ENCODE measurements around the gene IDUA.

IDUA gene

DNA sequence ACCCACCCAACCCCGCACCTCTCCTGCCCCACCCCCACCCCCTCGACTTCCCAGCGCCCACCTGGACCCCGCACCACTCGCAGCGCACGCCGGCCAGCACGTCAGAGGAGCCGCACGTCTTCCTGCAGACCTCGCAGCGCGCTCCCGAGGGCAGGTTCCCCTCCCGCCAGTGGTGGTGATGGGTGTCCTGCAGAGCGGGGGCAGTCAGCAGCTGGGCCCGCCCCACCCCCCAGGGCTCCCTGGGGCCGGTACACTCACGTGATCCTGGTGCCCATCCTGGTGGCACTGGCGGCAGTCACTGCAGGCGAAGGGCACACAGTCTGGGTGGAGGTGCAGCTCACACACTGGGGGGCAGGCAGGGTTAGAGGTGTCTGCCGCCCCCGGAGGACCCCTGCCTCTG is 18.6 kb upstream of the IDUA start:
- ChIA-PET POLR2A (interaction anchor here (0.7 kb wide), 1 partner anchor 47 kb away, joined by 3 read pairs; no protein-coding TSS in a partner anchor), CTCF (no interaction called here)
- TF ChIP-seq, protein P1, sequence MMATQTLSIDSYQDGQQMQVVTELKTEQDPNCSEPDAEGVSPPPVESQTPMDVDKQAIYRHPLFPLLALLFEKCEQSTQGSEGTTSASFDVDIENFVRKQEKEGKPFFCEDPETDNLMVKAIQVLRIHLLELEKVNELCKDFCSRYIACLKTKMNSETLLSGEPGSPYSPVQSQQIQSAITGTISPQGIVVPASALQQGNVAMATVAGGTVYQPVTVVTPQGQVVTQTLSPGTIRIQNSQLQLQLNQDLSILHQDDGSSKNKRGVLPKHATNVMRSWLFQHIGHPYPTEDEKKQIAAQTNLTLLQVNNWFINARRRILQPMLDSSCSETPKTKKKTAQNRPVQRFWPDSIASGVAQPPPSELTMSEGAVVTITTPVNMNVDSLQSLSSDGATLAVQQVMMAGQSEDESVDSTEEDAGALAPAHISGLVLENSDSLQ (IDR thresholded peaks at IDR 0.05), result no peak
- no peak for TF ChIP-seq FOXM1 (IDR thresholded peaks at IDR 0.05; ENCODE audit: borderline replicate concordance)
- TF ChIP-seq CTBP1 (IDR thresholded peaks at IDR 0.05; ENCODE audit: borderline replicate concordance), result no peak
- no peak for TF ChIP-seq ARNT (IDR thresholded peaks at IDR 0.05)
- TF ChIP-seq HDGF (IDR thresholded peaks at IDR 0.05; ENCODE audit: borderline replicate concordance), result no peak
- no peak for TF ChIP-seq SUZ12 (IDR thresholded peaks at IDR 0.05)
- TF ChIP-seq L3MBTL2 (conservative IDR thresholded peaks at IDR 0.05), result no peak
- TF ChIP-seq FOXK2 (IDR thresholded peaks at IDR 0.05), result no peak
- no peak for TF ChIP-seq SP1 (IDR thresholded peaks at IDR 0.05)
- no peak for TF ChIP-seq BHLHE40 (IDR thresholded peaks at IDR 0.05; ENCODE audit: borderline replicate concordance)
- no peak for TF ChIP-seq NFRKB (IDR thresholded peaks at IDR 0.05)
- no peak for TF ChIP-seq TARDBP (IDR thresholded peaks at IDR 0.05)
- no peak for TF ChIP-seq ELF4 (IDR thresholded peaks at IDR 0.05)
- TF ChIP-seq ZNF384 (IDR thresholded peaks at IDR 0.05), result no peak
- TF ChIP-seq LEF1 (IDR thresholded peaks at IDR 0.05; ENCODE audit: borderline replicate concordance), result no peak
- TF ChIP-seq FOXA1 (IDR thresholded peaks at IDR 0.05), result no peak
- no peak for DNase-seq (ENCODE audit: extremely low spot score)

DNA sequence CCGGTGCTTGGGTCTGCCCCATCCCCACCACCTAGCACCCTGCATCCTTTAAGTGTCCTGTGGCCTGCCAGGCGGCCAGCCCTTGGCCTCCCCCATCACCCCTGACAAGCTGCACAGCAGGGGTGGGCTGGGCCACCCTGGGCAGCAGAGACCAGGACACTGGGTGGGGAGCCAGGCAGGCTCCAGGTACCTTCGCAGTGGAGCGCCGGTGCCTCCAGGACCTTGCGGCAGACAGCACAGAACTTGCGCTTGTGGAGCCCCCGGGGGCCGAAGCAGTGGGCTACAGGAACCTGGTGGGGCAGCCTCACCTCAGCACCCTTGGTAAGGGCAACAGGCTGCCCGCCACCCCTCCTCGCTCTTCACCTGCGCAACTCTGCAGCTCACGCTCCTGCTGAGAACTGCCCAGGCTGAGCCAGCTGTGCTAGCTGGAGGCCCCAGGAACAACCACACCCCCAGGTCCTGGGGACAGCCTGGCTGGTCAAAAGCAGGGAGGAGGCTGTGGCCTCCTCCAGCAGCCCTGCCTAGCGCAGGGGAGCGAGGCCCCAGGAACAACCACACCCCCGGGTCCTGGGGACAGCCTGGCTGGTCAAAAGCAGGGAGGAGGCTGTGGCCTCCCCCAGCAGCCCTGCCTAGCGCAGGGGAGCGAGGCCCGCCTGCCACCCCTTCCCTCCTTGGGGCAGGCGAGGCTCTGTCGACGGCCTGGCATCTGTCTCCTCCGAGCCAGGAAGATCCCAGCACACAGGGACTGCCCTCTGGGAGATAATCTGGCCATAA is 18.0 kb upstream of the IDUA start:
- no peak for DNase-seq (ENCODE audit: extremely low spot score)
- CTCF ChIA-PET, result no interaction called here
- TF ChIP-seq FOXK2 (IDR thresholded peaks at IDR 0.05) (no peak), ZNF384 (IDR thresholded peaks at IDR 0.05) (no peak), SUZ12 (IDR thresholded peaks at IDR 0.05) (no peak), L3MBTL2 (conservative IDR thresholded peaks at IDR 0.05) (no peak), FOXA1 (IDR thresholded peaks at IDR 0.05) (no peak), LEF1 (IDR thresholded peaks at IDR 0.05; ENCODE audit: borderline replicate concordance) (no peak), CTBP1 (IDR thresholded peaks at IDR 0.05; ENCODE audit: borderline replicate concordance) (no peak), ARNT (IDR thresholded peaks at IDR 0.05) (no peak), NFRKB (IDR thresholded peaks at IDR 0.05) (no peak), SP1 (IDR thresholded peaks at IDR 0.05) (no peak), FOXM1 (IDR thresholded peaks at IDR 0.05; ENCODE audit: borderline replicate concordance) (no peak)
- TF ChIP-seq, protein P1 (IDR thresholded peaks at IDR 0.05), result no peak
- POLR2A ChIA-PET, result interaction anchor here (0.7 kb wide), 1 partner anchor 48 kb away, joined by 3 read pairs; no protein-coding TSS in a partner anchor

DNA sequence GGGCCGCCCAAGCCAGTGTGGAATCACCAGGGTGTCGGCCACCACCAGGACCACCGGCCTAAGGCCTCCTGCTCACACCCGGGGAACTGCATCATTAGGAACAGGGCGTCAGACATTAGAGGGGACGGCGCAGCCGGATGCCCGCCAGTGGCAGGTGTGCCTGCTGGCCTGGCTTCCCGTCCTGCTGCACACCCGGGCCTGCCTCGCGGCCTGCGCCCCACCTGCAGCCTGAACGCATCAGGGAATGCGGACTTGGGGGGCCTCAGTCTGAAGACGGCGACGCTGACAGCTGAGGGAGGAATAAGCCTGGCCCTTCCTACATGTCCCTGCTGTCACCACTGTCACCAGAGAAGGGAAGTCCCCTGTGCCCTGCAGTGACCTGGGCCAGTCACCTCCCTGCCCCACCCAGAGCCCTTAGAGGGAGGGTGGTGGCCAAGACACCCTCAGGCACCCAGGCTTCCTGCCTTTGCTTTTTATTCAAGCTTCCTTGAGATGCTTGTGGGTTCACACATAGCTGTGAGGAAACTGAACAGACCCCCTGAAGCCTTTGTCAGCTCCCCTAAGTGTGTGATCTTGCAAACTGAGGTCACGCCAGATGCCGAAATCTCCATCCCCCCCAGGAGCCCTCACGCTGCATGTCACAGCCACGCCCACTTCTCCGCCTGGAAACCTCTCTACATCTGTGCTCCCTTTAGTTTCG is 16.6 kb upstream of the IDUA start:
- ChIA-PET CTCF (no interaction called here), POLR2A (interaction anchor here (0.6 kb wide), 1 partner anchor 38 kb away, joined by 3 read pairs; the partner anchor contains the start of genes GAK and TMEM175)
- TF ChIP-seq SUZ12 (IDR thresholded peaks at IDR 0.05) (no peak), LEF1 (IDR thresholded peaks at IDR 0.05; ENCODE audit: borderline replicate concordance) (no peak), L3MBTL2 (conservative IDR thresholded peaks at IDR 0.05) (no peak), BHLHE40 (IDR thresholded peaks at IDR 0.05; ENCODE audit: borderline replicate concordance) (no peak), HDGF (IDR thresholded peaks at IDR 0.05; ENCODE audit: borderline replicate concordance) (no peak), ARNT (IDR thresholded peaks at IDR 0.05) (no peak), ELF4 (IDR thresholded peaks at IDR 0.05) (no peak), CTBP1 (IDR thresholded peaks at IDR 0.05; ENCODE audit: borderline replicate concordance) (no peak), FOXA1 (IDR thresholded peaks at IDR 0.05) (no peak), ZNF384 (IDR thresholded peaks at IDR 0.05) (no peak), TARDBP (IDR thresholded peaks at IDR 0.05) (no peak), NFRKB (IDR thresholded peaks at IDR 0.05) (no peak), SP1 (IDR thresholded peaks at IDR 0.05) (no peak), FOXM1 (IDR thresholded peaks at IDR 0.05; ENCODE audit: borderline replicate concordance) (no peak)
- TF ChIP-seq, protein P1 (IDR thresholded peaks at IDR 0.05), result no peak
- DNase-seq (ENCODE audit: extremely low spot score), result no peak

DNA sequence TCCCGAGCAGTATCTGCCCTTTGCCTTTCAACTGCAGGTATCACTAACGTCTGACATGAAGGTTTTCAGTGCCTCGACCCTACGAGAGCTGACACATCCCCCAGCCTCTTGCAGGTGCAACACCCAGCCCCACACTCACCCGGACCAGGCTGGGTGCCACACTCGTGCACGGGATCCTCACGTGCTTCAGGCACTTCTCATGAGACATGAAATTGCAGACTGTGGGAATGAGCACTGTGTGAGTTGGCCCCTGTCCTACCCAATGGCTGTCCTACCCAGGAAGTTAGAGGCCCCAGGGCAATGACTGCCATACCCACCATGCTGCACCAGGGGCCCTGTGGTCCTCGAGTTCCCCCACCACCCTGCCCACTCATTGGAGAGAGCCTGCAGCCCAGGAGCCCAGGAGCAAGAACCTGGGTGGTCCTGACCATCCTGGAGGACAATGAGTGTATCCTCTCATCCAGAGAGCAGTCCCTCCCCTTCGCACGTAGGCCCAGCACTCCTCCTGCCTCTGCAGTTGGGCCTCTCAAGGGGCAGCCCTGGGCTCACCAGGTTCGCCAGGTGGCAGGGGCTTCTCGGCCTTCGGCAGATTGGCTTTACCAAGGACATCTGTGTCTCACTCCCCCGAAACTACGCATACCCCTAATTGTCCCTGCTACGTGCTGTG is 15.9 kb upstream of the IDUA start:
- ChIA-PET POLR2A (interaction anchor here (0.6 kb wide), 1 partner anchor 39 kb away, joined by 3 read pairs; the partner anchor contains the start of genes GAK and TMEM175), CTCF (interaction anchor here (0.6 kb wide), 1 partner anchor 130 kb away, joined by 3 read pairs; no protein-coding TSS in a partner anchor)
- TF ChIP-seq FOXM1 (IDR thresholded peaks at IDR 0.05; ENCODE audit: borderline replicate concordance), result no peak
- TF ChIP-seq ZNF384 (IDR thresholded peaks at IDR 0.05), result no peak
- no peak for TF ChIP-seq LEF1 (IDR thresholded peaks at IDR 0.05; ENCODE audit: borderline replicate concordance)
- no peak for TF ChIP-seq TARDBP (IDR thresholded peaks at IDR 0.05)
- no peak for TF ChIP-seq HDGF (IDR thresholded peaks at IDR 0.05; ENCODE audit: borderline replicate concordance)
- DNase-seq (ENCODE audit: extremely low spot score), result no peak
